ENCODE data around the gene PLPP4. TPM values are rescaled to one million over a fixed set of nuclear protein-coding genes. Genes with fewer than 3 reads are reported as not detected.

Gene PLPP4
- total and polyA plus RNA-seq, 11 donors, result 0.29 TPM; not detected in 10

DNA sequence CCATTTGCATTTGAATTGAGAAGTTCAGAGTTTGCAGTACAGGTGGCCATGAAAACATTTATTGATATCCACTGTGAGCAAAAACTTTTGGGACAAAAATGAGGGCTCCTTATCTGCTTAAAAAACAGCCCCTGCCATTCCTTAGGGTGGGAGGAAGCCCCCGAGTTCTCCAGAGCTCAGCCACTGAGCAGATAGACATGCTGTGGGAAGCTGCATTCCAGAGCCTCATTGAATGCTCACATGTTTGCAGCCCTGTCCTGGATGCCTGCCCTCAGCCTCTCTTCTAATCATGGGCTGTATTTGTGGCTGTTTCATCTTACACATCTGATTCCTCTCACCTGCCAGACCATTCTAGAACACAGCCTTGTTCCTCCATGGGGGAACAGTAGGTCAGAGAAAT lies 33.3 kb downstream of the PLPP4 start:
- TF ChIP-seq POLR2A (IDR thresholded peaks at IDR 0.05), result no peak
- TF ChIP-seq, protein P1, sequence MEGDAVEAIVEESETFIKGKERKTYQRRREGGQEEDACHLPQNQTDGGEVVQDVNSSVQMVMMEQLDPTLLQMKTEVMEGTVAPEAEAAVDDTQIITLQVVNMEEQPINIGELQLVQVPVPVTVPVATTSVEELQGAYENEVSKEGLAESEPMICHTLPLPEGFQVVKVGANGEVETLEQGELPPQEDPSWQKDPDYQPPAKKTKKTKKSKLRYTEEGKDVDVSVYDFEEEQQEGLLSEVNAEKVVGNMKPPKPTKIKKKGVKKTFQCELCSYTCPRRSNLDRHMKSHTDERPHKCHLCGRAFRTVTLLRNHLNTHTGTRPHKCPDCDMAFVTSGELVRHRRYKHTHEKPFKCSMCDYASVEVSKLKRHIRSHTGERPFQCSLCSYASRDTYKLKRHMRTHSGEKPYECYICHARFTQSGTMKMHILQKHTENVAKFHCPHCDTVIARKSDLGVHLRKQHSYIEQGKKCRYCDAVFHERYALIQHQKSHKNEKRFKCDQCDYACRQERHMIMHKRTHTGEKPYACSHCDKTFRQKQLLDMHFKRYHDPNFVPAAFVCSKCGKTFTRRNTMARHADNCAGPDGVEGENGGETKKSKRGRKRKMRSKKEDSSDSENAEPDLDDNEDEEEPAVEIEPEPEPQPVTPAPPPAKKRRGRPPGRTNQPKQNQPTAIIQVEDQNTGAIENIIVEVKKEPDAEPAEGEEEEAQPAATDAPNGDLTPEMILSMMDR (IDR thresholded peaks at IDR 0.05), result no peak
- no peaks in the 10 kb centered on the region for H3K4me1 ChIP-seq
- no peak for DNase-seq

DNA sequence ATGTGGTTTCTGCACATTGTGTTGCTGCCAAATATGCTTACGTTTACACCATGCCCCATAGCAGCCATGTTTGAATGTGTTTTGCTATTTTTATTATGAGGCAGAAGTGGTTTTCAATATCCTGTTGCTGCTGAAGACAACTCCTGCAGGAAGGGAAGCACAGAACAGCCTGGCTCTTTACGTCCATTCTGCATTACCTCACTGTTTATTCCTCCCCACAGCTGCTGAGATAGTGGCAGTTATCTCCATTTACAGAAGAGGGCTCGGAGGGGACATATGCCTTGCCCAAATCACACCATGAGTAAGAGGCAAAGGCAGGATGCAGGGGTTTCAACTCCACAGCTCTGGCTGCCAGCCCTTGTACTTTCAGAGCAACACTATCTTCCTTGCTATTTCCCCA lies 35.3 kb downstream of the PLPP4 start:
- intact Hi-C loops (cut with DNase I), result no loop called here
- ATAC-seq (no peak), DNase-seq (no peak)
- no peaks in the 10 kb centered on the region for H3K4me1 ChIP-seq
- H3K36me3 ChIP-seq, result no peaks in the 10 kb centered on the region
- H3K27ac ChIP-seq, result no peak overlapping the region
- 9 to 12% (median 11%) methylated on average over 3 of the region's 3 CpGs for WGBS, 4 donors
- no peaks in the 10 kb centered on the region for H3K27me3 ChIP-seq
- TF ChIP-seq, protein P1 (IDR thresholded peaks at IDR 0.05), result no peak
- no peak for TF ChIP-seq POLR2A (IDR thresholded peaks at IDR 0.05)
- H3K4me3 ChIP-seq, result no peak overlapping the region
- H3K9me3 ChIP-seq, result no peaks in the 10 kb centered on the region

More for the DNA sequence above, 33.3 kb downstream of the PLPP4 start:
- intact Hi-C loops (cut with DNase I), result no loop called here
- no peaks in the 10 kb centered on the region for H3K27me3 ChIP-seq
- no peaks in the 10 kb centered on the region for H3K9me3 ChIP-seq
- no peak for ATAC-seq
- no peaks in the 10 kb centered on the region for H3K36me3 ChIP-seq
- H3K27ac ChIP-seq, result no peak overlapping the region
- 0 to 26% (median 15%) methylated on average over 1 of the region's 1 CpG for WGBS, 4 donors
- H3K4me3 ChIP-seq, result no peak overlapping the region

DNA sequence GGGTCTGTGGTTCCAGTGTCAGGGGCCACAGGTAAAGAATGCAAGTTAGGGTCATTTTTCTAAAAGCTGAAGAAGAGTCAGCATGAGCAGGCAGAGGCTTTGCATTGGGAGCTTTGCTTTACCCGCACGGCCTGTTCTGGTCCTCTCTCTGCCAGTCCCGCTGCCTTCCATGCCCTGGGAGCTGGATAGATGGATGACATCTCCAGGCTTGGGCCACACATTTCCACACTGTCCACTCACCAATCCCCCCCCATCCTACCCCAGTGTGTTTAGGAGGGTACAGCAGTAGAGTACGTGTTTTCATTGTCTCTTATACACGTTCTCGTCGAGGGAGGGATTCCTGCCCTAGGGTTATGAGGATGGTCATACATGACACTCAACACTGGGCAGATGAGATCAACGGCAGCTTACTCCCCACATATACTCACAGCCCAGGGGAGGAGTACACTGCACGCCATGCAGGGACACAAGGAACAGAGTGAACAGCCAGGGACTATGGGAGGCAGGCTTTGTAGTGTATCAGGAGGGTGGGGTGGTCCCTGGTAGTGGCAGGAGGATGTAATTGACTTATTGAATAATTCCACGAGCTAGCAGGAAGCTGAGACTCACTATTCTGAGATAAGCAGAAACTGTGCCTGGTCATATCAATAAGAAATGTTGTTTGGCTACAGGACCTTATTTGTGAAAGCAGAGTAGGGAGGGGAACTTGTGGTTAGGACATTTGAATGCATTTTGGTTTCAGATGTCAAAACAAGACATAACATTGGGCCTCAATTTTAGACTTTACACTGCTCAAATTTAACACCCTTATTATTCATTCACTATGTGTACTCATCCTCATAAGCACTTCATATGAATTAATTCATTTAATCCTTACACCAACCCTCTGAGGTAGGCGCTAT lies 36.6 kb downstream of the PLPP4 start:
- Histone ChIP-seq H3K9me3 (no peaks in the 10 kb centered on the region), H3K4me3 (no peak overlapping the region), H3K27ac (no peak overlapping the region), H3K27me3 (no peaks in the 10 kb centered on the region), H3K4me1 (no peaks in the 10 kb centered on the region), H3K36me3 (no peaks in the 10 kb centered on the region)
- intact Hi-C loops (cut with DNase I), result no loop called here
- no peak for DNase-seq
- TF ChIP-seq, protein P1 (IDR thresholded peaks at IDR 0.05), result no peak
- no peak for TF ChIP-seq POLR2A (IDR thresholded peaks at IDR 0.05)
- no peak for ATAC-seq
- WGBS, 4 donors, result 81 to 88% (median 85%) methylated on average over 10 to 11 of the region's 11 CpGs

DNA sequence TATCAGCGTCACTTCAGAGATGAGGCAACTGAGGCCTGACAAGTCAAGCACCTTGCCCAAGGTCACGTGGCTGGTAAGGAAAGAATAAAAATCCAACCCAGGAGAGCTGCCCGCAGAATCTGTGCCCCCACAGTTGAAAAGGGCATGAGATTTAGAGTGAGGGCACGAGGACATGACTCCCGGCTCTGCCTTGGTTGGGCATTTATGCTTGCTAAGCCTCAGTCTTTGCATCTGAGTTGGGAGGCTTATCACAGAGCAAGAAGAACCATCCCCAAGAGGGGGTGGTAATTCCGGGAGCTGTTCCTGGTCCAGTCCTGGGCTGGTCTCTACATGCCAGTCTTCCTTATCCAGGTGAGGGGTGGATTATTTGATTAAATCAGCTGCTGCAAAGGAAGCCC lies 37.3 kb downstream of the PLPP4 start:
- H3K4me3 ChIP-seq, result no peak overlapping the region
- ATAC-seq (no peak), DNase-seq (no peak)
- WGBS, 4 donors, result 77 to 87% (median 84%) methylated on average over 6 of the region's 6 CpGs
- no peaks in the 10 kb centered on the region for H3K27me3 ChIP-seq
- no peak overlapping the region for H3K27ac ChIP-seq
- H3K4me1 ChIP-seq, result no peaks in the 10 kb centered on the region
- TF ChIP-seq, protein P1 (IDR thresholded peaks at IDR 0.05), result no peak
- no peak for TF ChIP-seq POLR2A (IDR thresholded peaks at IDR 0.05)
- intact Hi-C loops (cut with DNase I), result no loop called here
- H3K36me3 ChIP-seq, result no peaks in the 10 kb centered on the region
- no peaks in the 10 kb centered on the region for H3K9me3 ChIP-seq
